Stimulated activated CD4-positive, alpha-beta T cell treated with anti-CD3 and anti-CD28 coated beads, Interleukin-12 subunit alpha, Interleukin-12 subunit beta, amount 100 ng/mL, for 24 hours (primary cell): ENCODE measurements around the gene TXNDC17.
"Not testable (repeated sequence)": the region's sequence is repeated elsewhere in the genome, so short reads cannot be mapped to it uniquely, and the experiment has no call there.

Source experiments
- DNase-seq, 2 experiments: peaks; one replicate each; pipeline ENCODE4 v3.0.0-alpha.2; 2020; ENCODE audit warnings: low read depth in 2 of 2

The TXNDC17 gene

GRCh38 chr17:6640536-6641246 lies at the start of gene TXNDC17, which contains the start of gene KIAA0753:
TXNDC17 (plus strand) TSS chr17:6641060; CDS start chr17:6641083, 23 bp downstream.
KIAA0753 (minus strand) TSS chr17:6640711; CDS start chr17:6635103, 5,608 bp downstream.
- peak; percentile 88 to 93 for DNase-seq

GRCh38 chr17:6591599-6592158 lies 49.2 kb upstream of the TXNDC17 start:
- DNase-seq = no peak

- no peak for DNase-seq
These were observed 48.7 kb upstream of the TXNDC17 start for GRCh38 chr17:6592173-6592572.

DNA sequence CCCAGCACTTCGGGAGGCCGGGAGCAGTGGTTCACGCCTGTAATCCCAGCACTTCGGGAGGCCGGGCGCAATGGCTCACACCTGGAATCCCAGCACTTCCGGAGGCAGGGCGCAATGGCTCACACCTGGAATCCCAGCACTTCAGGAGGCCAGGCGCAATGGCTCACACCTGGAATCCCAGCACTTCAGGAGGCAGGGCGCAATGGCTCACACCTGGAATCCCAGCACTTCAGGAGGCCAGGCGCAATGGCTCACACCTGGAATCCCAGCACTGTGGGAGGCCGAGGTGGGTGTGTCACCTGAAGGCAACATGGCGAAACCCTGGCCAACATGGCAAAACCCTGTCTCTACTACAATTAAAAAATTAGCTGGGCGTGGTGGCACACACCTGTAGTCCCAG lies 47.5 kb upstream of the TXNDC17 start:
- DNase-seq = not testable (repeated sequence)

DNA sequence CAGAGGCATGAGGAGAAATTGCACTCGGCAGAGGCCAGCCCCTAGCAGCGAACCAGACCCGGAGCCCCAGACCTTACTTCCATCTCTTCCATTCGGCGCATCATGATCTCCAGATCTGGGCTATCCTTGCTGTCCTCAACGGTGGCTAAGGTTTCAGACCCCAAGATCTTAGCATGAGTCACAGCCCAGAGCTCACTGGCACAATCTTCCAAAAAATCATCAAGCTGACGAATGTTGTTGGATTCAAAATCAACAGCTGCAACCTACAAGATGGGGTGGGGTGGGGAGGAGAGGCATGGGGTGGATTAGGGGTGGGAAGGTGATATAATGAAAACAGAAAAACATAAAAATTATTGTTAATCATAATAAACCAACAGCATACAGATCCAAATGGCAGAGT lies 44.8 kb upstream of the TXNDC17 start:
- no peak for DNase-seq

DNA sequence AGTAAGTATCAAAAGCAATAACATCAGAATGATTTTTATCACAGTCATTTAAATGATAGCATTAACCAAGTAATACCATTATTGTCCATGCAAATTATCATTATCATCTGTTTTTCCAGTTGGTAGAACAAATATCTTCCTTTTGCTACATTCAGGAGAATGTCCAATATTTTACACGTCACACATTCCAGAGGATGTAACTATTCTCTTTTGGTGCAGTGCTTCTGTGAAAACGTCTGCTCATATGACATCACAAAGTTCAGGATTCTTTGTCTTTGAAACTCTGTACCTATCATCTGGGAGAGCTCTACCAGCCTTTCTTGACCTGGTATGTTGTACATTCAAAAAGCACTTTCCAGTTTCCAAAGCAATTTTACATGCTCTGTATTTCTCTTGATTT lies 44.3 kb upstream of the TXNDC17 start:
- DNase-seq = no peak

DNA sequence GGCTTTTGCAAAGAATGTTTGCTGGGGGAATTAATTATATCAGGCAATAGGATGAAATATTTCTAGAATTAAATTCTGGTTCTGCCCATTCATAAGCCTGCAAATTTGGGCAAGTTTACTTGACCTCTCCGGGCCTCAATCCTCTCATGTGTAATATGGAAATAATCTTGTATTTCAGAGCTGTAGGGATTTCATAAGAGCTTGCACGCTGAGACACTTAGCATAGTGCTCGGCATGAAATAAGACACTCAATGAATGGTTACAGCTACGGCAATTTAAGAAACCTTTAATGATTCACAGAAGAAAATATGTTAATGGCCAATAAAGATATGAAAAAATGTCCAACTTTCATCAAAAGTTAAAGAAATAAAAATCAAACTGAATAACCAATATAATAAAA lies 43.9 kb upstream of the TXNDC17 start:
- no peak for DNase-seq

DNA sequence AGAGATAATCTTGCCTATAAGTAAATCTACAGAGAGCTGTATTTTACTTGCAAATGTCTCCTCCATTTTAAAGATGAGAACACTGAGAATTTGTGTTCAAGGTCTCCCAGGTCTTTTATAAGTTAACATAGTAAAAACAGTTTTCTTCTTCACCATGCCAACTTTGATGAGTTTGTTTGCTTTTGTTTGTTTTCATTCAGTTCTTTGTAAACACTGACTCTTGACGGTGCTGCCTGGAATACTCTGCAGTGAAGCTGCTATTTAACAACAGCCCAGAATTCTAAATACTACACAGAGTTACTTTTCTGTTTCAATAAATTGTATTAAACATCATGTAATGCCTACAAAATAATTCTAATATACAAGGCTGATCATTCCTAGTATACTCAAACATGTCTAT lies 43.1 kb upstream of the TXNDC17 start:
- DNase-seq = no peak

DNA sequence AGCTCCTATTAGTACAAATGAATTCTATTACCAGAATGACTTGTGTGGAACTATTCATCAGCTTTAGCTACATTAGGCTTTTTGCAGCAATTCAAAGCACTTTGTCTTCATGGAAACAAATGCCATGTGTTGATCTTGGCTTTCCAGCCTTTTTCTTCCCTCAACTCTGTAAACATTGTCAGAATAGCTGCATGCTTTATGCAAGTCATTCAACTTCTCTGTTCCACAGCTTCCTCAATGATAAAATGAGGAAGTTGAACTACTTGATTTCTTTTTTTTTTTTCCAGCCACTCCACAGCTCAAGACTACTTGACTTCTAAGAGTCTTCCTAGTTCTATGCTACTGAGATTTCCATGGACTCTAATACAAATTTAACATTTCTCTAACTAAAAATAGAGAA lies 41.5 kb upstream of the TXNDC17 start:
- no peak for DNase-seq

DNA sequence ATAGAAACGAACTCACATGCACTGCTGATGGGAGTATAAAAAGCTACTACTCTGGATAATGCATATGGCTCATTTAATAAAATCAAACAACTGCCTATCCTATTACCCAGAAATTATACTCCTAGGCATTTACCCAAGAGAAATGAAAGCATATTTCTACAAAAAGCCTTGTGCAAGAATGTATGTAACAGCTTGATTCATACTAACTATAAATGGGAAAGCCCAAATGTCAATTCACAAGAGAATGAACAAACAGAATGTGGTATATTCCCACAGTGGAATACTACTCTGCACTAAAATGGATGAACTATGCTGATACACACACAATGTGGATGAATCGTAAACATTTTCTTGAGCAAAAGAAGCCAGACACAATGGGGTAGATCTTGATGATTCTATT lies 38.7 kb upstream of the TXNDC17 start:
- no peak for DNase-seq

DNA sequence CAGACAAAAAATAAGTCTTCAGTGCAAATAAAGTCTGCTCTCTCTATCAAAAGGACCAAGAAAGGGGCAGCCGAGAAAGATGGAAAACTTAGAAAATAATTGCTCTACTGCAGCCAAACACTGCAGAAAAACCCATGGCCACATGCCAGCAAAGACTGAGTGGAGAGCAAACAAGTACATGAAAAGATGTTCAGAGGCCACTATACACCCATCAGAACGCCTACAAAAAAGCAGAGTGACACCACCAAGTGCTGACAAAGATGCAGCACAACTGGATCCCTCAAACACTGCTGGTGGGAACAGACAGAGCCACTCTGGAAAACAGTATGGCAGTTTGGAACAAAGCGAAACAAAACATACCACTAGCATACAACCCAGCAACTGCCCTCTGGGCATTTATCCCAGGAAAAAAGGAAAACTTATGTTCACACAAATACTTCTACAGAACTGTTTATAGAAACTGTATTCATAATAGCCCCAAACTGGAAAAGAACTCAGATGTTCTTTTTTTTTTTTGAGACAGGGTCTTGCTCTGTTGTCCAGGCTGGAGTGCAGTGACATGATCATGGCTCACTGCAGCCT lies 37.0 kb upstream of the TXNDC17 start:
- no peak for DNase-seq

DNA sequence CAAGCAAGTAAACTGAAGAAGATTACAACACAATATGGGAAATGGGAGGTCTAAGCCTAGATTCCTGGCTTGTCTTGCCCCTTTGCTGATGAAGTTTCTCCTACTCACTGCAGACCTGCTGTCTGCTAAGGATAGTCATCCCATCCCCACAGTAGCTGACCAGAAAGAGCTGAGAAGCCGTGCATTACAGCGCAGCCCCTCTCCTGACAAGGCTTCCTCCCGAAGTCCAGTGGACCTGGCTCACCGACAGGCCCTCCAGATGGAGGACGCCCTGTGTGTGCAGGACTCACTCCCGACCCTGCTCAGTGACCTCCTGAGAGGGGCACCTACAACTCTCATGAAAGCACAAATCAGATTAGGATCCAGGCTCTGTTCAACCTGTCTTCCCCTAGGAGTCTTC lies 35.7 kb upstream of the TXNDC17 start:
- DNase-seq = no peak

DNA sequence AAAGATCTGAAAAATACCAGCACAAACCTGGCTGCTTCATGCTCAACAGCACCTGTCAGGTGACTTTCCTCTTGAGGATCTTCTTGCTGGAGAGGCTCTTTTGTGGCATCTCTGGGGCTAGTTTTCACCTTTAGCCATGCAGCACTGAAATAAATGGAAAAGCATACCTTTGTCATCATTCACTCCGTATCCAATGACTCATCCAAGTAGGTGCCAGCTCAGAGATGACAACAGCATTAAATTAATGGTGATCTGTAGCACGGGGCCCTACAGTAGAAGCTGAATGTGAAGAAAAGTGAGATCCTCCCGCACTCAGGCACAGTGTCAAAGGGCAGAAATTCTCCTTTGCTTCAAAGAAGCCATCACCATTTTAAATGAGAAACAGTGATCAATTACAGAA lies 32.5 kb upstream of the TXNDC17 start:
- DNase-seq = no peak

- no peak for DNase-seq
These were observed 30.8 kb upstream of the TXNDC17 start for GRCh38 chr17:6610011-6610410.

GRCh38 chr17:6611231-6611630 lies 29.6 kb upstream of the TXNDC17 start:
- DNase-seq = no peak

DNA sequence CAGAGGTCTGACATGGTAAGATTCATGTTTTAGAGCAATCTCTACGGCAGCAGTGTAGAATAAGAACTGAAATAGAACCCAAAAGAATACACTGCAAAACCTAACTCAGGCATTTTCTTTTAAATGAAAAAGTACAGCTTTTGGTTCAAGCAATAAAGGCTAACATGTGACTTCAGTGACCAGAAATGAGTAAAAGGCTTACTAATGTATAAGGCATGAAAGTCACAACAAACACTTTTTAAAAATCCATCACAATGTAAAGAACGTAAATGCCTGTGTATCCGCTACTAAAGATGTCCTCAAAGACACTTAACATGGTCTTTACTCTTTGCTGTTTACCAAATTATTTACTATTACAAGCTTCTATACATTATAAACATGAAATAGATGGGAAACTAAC lies 16.9 kb upstream of the TXNDC17 start:
- DNase-seq = no peak

DNA sequence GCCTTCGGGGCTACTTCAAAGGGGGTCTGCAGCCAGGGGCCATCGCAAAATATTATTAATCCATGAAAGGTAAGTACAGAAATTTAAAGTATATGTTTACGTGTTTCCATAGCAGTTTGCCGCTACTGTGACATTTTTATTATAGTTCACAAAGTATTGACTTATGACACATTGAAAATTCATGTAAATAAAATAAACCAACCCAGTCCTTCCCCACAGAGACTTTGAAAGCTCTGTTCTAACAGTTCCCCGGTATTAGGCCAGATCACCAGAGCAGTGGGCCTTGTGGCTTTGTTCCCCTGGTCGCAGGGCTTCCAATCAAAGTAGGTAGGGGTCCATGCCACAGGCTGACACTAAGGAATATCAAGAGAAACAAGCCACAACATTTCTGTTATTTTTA lies 14.2 kb upstream of the TXNDC17 start:
- no peak for DNase-seq

GRCh38 chr17:6627019-6627418 lies 13.8 kb upstream of the TXNDC17 start:
- no peak for DNase-seq

GRCh38 chr17:6630390-6630789 lies 10.5 kb upstream of the TXNDC17 start:
- DNase-seq = no peak

DNA sequence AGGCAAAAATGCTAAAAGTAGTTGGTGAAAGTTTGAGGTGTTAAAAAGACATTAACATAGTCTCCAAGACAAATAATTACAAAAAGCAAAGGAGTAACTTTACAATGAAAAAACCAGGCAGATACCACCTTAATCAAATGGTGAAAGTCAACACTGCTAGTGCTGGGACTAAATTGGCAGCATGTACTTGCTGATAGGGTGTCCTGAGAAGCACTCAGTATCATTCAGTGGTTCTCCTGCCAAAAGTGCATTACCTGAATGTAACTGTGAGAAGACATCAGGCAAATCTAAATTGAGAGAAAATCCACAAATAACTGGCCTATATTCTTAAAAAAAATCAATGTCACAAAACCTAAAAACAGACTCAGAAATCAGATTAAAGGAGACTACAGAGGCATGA lies 8.3 kb upstream of the TXNDC17 start:
- DNase-seq = no peak

- no peak for DNase-seq
These were observed 7.6 kb upstream of the TXNDC17 start for GRCh38 chr17:6633263-6633662.

- DNase-seq = no peak
These were observed 4.8 kb upstream of the TXNDC17 start for GRCh38 chr17:6636105-6636504.
